GM18907 (cell line): ENCODE data around the gene ABCB6.
"Not testable (repeated sequence)": the region's sequence is repeated elsewhere in the genome, so short reads cannot be mapped to it uniquely, and the experiment has no call there.

Experiments used
- ATAC-seq: cut with Tn5 transposase; IDR thresholded peaks from one replicate; pipeline ENCODE4 v1.9.1; 2021; ENCODE audit warnings: mild to moderate bottlenecking, moderate library complexity; ENCODE audit not compliant: unreplicated experiment

ABCB6 gene

DNA sequence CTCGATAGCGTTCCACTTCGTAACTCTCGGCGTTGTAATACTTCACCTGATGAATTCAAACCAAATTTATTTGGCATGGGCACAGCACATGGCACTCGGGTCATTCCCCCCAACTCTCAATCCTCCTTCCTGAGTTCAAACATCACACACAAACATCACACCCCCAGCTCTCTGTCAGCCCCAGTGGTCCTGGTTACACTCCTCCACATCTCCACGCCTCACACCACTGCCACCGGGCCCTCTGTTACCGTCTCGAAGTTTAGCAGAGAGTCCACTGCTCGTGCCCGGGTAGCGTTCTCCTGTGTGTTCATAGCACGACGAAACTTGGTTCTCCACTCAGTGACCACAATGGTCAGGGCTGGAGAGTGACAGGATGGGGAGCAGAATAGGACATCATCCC, 4.6 kb downstream of the ABCB6 start:
- ATAC-seq, result no peak

DNA sequence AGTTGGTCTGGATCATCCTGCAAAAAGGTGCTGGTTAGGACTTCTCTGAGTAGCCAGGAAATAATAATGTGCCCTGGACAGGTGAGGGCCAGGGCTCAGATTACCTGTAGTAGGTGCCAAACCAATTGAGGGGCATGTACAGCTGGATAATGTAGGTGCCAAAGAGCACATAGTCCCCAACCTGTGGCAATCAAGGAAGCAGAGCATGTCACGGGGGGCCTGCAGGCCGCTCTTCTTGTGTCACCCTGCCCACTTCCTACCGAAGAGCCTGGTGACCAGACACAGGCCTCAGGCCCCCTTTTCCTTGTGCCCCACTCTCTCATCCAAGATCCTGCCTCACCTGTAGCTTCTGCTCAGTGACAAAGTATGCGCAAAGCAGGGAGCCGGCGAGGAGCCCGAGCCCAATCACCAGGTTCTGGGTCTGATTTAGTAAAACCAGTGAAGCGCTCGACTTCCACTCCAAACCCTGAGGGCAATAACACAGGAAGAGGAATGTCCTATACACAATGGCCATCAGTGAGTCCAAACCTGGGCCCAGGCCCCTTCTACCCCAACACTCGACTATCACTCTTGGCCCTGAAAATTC, 5.2 kb downstream of the ABCB6 start:
- no peak for ATAC-seq

DNA sequence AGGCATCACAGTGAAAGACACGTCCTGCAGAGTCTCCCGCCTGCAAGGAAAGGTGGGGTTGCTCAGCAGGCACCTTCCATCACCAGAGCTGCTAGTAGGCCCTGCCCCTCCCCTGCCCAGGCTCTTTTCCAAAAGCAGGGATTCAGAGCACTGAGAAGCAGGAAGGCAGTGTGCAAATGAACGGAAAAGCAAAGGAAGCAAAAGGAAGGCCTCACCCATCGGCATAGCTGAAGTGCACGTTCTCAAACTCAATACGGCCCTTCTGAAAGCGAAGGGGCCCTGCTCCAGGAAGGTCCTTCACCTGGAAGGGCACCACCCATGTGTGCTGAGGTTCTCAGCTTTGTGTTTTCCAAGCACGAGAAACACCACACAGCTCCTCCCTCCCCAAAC, 5.7 kb downstream of the ABCB6 start:
- no peak for ATAC-seq

DNA sequence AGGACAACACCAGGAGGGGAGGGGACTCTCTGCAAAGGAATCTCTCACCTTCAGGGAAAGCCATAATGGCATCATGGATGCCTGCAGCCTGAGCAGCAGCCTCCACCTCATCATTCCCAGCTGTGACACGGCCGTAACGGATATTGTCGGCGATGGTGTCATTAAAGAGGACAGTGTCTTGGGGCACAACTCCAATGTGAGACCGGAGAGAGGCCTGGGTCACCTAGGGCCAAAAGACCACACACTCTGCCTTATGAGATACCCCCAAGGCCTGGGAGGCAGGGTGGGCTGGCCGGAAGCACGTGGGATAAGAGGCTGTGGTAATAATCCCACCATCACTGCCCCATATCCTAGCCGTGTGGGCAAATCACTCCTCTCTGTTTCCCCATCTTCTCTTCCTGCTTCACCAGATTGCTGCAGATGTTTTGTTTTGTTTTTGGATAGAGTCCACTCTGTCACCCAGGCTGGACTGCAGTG, 7.8 kb downstream of the ABCB6 start:
- no peak for ATAC-seq

DNA sequence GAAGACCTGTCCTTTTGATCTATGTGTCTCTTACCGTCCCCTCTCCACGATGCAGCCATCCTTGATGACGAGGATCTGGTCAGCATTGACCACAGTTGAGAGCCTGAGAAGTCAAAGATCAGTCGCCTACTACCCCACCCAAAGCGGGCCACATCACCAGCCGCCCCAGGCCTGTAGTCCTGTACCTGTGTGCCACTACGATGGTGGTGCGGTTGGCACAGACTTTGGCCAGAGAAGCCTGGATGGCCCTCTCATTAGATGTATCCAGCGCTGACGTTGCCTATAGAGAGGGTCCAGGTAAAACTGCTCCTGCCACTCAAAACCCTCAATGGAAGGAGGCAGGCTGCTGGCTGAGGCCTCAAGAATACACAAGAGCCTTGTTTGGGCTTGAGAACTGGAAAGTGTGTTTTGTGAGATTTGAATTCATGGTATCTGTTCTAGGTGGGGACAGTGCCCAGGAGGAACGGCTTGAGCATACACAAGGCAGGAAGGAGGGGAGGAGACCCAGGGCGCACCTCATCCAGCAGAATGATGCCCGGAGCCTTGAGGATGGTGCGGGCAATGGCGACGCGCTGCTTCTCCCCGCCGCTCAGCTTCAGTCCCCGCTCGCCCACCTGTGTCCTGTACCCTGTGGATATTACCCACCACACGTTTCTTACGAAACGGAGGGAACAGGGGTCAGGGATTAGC, 8.4 kb downstream of the ABCB6 start:
- no peak for ATAC-seq

DNA sequence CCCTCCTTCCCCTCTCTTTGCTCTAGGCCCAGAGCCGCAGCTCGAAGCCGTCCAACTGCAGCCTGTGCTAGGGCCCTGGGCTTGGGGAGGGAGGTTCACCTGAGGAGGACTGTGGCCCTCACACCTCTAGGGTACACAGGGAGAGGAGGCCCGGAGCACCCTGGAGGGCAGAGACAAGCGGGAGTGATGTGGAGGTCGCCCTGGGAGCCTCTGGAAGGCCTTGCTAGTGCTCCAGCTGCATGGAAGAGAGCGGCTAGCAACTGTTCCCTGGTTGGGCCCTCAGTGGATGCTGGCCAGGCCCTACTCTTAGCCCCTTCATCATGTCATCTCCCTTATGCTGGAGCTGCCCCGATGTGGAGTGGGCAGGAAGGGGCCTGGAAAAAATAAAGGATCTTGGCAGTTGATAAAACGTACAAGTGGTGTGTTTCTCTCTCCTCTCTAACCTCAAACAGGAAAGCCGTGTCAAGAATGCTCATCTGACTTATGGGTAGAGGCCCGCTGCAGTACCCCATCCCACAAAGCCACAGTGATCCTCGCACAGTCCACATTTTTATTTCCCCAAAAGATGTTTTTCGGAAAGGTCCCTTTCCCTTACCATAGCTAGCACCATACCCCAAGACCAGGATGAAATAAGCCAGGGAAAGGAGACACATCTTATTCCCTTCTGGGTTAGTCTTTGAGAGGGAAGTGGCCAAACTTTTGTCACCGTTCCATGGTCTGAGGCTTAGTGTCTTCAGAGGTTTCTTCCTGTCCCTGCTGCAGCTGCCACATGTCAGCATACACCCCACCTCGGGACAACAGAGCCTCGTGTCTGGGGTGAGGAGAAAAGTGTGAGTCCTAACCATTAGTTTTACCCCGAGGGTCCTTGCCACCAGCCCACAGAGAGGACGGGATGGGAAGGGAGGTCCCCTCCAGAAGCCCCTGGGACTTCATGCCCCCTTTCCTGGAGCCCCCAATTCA, 9.2 kb downstream of the ABCB6 start:
- ATAC-seq, result no peak

DNA sequence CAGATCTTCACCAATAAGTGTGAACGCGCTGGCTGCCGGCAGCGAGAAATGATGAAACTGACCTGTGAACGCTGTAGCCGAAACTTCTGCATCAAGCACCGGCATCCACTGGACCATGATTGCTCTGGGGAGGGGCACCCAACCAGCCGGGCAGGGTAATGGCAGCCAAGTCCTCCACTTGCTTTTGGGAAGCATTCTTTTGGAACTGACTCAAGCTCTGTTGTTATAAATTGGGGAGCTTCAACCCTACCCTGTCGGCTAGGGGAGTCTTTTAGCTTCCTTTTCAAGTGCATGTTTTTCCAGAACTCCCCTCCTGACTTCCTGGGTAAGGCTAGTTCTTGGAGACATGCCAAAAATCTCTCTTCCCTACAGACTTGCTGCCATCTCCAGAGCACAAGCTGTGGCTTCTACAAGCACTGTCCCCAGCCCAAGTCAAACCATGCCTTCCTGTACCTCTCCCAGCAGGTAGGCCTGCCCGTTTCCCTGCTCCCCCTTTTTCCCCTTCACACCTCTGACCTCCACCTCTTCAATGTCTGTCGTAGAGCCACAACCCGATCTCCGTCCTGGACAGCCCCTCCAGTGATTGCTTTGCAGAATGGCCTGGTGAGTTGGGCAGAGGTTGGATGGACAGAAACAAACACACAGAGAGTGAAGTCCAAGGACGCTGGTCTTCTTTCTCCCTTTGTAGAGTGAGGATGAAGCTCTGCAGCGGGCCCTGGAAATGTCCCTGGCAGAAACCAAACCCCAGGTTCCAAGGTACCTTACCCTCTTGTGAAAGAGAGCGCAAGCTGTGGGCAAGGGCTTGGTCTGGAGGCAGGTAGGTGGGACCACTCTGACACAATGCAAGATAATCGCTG, 10.6 kb downstream of the ABCB6 start:
- no peak for ATAC-seq

DNA sequence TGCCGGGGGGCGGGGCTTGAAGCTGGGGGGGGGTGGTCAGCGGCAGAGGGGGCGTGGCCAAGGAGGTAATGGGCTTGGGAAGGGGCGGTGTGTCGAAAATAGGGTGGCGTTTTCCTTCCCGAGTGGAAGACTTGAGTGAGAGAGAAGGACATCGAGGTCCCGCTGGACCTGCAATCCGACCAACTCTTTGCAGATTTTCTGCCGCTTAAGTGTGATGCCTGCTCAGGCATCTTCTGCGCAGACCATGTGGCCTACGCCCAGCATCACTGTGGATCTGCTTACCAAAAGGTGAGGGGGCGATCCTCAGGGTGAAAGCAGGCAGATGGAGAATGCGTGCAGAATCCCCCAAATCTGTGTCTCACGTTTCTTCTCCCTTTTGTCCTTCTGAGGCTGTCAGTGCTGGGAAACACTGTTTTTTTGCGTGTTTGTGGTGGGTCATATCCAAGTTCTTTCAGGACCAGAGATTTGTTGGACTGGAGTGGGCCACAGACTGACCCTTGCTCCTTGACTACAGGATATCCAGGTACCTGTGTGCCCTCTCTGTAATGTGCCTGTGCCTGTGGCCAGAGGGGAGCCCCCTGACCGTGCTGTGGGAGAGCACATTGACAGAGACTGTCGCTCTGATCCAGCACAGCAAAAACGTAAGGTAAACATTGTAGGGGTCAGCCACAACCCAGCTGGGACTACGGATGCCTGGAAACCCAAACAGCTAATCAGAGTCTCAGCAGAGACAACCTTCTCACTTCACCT, 11.4 kb downstream of the ABCB6 start:
- ATAC-seq, result no peak

DNA sequence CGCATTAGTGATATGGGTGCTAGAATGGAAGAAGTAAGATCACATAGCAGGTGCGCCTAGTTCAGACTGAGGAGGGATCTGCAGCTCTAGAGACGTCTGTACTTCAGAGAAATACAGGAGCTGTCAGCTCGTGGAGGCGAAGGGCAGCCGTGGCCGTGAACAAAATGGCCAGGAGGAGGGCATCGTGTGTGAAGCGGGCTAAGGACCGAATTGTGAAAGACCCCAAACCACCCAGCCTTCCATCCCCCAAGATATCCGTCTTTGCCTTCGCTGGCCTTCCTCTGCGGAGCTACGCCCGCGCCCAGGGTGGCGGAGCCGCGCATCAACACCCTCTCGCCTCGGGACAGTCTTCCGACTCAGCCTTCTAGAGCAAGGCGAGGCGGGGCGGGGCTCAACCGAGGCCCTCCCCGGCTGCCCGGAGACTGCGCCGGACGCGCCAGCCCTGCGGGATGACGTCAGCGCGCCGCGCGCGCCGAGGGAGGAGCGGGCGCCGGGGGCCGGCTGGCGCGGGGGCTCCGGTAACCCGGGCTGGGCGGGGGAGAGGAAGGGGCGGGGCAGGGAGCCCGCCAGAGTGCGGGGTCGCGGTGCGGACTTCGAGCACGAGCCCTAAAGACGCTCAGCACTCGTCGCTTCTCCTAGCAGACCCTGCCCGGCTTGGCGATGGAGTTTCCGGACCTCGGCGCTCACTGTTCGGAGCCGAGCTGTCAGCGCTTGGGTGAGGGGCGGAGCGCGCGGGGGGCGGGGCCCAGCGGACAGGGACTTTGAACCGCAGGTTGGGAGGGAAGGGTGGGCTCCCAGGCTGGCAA, 12.2 kb downstream of the ABCB6 start, which contains the start of gene ZFAND2B:
TSS of gene ZFAND2B (plus strand) at position 455 of the 806 bp plus-strand sequence. CDS start at position 661, 206 bp downstream.
- peak; percentile 95 for ATAC-seq

DNA sequence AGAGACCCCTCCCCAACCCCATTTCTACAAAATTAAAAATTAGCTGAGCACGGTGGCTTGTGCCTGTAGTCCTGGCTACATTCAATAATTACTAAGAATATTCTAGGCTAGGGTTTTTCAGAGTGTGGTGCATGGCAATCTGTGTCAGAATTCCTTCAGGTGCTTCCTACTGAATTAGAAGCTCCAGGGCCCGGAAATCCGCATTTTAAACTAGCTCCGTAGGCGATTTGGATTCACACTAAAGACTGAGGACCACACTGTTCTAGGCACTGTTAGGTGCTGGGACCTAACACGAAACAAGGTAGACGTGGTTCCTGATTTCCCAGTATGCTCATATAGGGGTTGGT, 12.8 kb downstream of the ABCB6 start:
- ATAC-seq, result no peak

DNA sequence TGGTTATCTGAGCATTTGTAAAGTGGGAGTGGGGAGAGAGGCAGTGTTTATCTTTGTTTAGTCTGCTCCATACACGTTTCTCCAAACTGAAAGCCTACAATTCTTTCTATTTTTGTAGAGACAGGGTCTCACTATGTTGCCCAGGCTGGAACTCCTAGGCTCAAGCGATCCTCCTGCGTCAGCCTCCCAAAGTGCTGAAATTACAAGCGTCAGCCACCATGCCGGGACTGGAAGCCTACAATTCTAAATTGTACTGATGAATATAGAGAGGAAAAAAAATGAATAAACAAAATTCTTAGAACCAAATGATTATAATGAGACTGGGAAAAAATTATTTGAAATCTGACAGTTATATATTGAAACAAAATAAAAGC, 13.6 kb downstream of the ABCB6 start:
- no peak for ATAC-seq

DNA sequence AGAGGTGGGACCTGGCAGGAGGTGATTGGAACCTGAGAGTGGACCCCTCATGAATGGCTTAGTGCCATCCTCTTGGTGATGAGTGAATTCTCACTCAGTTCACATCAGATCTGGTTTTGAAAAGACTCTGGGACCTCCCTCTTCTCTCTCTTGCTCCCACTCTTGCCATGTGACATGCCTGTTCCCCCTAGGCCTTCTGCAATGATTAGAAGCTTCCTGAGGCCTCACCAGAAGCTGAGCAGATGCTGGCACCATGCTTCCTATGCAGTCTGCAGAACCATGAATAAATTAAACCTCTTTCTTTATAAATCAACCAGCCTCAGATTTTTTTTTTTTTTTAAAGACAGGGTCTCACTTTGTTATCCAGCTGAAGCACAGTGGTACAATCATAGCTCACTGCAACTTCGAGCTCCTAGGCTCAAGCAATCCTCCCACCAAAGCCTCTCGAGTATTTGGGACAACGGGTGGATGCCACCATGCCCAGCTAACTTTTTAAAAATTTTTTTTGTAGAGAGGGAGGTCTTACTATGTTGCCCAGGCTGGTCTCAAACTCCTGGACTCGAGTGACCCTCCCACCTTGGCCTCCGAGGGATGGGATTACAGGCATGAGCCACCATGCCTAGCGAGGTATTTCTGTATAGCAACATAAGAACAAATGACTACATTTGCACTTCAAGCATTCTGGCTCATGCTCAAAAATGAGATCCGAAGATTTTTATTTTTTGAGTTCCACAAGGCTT, 14.2 kb downstream of the ABCB6 start:
- ATAC-seq, result no peak

DNA sequence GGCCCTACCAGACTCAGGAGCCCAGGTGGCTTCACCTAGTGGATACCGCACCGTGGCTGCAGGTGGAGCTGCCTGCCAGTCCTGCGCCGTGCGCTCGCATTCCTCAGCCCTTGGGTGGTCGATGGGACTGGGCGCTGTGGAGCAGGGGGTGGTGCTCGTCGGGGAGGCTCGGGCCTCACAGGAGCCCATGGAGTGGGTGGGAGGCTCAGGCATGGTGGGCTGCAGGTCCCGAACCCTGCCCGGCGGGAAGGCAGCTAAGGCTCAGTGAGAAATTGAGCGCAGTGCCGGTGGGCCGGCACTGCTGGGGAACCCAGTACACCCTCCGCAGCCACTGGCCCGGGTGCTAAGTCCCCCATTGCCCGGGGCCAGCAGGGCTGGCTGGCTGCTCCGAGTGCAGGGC, 17.4 kb downstream of the ABCB6 start:
- ATAC-seq, result not testable (repeated sequence)

DNA sequence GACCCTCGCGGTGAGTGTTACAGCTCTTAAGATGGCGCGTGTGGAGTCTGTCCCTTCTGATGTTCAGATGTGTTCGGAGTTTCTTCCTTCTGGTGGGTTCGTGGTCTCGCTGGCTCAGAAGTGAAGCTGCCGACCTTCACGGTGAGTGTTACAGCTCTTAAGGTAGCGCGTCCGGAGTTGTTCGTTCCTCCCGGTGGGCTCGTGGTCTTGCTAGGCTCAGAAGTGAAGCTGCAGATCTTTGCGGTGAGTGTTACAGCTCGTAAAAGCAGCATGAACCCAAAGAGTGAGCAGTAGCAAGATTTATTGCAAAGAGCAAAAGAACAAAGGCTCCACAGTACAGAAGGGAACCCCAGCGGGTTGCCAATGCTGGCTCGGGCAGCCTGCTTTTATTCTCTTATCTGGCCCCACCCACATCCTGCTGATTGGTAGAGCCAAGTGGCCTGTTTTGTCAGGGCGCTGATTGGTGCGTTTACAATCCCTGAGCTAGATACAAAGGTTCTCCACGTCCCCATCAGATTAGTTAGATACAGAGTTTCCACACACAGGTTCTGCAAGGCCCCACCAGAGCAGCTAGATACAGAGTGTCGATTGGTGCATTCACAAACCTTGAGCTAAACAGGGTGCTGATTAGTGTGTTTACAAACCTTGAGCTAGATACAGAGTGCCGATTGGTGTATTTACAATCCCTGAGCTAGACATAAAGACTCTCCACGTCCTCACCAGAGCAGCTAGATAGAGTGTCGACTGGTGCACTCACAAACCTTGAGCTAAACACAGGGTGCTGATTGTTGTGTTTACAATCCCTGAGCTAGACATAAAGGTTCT, 18.0 kb downstream of the ABCB6 start:
- not testable (repeated sequence) for ATAC-seq

DNA sequence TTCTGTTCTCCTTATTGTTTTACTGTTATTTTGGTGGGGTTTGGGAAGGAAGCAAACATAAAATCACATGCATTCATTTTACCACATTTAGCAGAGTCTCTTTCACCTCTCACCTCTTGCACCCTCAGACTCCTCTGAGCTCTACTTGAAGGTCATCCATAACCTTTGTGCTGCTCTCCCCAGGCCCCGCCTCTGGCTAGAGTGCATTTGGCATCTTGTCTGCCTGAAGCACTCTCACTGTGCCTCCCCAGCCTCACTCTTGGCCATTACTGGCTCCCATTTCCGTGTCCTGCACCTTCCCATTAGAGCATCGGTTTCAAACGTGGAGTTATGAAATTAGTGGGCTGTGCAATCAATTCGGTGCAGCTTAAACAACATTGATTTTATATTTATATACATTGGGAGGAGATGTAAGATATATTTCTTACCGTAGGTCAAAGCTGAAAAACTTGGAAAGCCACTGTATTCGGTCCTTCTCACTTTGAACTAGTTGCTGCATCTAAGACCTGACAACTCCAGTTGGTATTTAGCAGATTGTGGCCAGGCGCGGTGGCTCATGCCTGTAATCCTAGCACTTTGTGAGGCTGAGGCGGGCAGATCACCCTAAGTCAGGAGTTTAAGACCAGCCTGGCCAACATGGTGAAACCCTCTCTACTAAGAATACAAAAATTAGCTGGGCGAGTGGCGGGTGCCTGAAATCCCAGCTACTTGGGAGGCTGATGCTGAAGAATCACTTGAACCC, 19.1 kb downstream of the ABCB6 start:
- ATAC-seq, result no peak

DNA sequence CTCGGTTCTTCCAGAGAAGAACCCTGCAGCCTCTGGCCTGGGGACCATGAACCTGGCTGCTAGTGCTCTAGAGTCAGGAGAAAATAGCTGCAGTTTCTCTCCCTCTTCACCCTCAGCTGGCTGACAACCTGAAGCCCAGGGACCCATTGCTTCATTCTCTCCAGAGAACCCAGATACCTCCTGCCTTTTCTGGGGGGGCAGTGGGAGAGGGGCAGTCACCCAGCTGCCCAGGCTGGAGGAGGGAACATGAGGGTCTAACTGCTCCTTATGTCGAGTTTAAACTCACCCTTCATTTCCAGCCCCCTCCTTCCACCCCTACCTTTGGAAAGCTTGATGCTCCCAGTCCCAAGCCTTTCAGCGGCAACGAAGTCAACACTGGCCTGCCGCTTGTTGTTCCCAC, 19.8 kb downstream of the ABCB6 start:
- no peak for ATAC-seq

DNA sequence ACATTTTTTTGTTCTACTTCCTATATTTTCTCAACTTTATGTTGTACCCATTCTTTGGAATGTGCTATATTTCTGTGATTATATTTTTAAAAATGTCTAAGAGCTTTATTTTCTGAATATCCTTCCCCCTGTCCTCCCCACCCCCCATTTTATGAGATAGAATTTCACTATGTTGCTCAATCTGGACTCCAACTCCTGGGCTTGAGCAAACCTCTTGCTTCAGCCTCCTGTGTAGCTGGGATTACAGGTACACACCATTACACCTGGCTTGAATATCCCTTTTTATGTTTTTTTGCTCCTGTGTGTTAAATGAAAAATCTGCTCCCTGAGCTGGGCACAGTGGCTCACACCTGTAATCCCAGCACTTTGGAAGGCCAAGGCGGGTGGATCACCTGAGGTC, 21.4 kb downstream of the ABCB6 start:
- ATAC-seq, result no peak
